Fibroblast of villous mesenchyme (primary cell): ENCODE data around the gene HSF5. TPM values are rescaled to one million over a fixed set of nuclear protein-coding genes. Genes with fewer than 3 reads are reported as not detected.

ENCODE experiments used
- DNase-seq: peaks from one replicate; pipeline ENCODE4 v3.0.0-alpha.2; 2010; ENCODE audit warnings: low read depth
- H3K4me3 ChIP-seq: 2 replicates; pipeline ENCODE4 v1.5.1; 2011; ENCODE audit warnings: low read depth, mild to moderate bottlenecking, low read length
- CTCF ChIP-seq: IDR thresholded peaks from 2 replicates; pipeline ENCODE4 v1.5.1; 2012; ENCODE audit warnings: low read depth, mild to moderate bottlenecking, low read length; ENCODE audit not compliant: insufficient read depth
- total RNA-seq: library from RNA; depleted of rRNA; stranded (reverse); fragments of >200 nt; gene quantifications from 2 replicates; pipeline ENCODE4 v1.2.3, GENCODE V29; 2012

HSF5 gene
- under 0.01 TPM in 1 of 2 replicates, not detected in the other for total RNA-seq

DNA sequence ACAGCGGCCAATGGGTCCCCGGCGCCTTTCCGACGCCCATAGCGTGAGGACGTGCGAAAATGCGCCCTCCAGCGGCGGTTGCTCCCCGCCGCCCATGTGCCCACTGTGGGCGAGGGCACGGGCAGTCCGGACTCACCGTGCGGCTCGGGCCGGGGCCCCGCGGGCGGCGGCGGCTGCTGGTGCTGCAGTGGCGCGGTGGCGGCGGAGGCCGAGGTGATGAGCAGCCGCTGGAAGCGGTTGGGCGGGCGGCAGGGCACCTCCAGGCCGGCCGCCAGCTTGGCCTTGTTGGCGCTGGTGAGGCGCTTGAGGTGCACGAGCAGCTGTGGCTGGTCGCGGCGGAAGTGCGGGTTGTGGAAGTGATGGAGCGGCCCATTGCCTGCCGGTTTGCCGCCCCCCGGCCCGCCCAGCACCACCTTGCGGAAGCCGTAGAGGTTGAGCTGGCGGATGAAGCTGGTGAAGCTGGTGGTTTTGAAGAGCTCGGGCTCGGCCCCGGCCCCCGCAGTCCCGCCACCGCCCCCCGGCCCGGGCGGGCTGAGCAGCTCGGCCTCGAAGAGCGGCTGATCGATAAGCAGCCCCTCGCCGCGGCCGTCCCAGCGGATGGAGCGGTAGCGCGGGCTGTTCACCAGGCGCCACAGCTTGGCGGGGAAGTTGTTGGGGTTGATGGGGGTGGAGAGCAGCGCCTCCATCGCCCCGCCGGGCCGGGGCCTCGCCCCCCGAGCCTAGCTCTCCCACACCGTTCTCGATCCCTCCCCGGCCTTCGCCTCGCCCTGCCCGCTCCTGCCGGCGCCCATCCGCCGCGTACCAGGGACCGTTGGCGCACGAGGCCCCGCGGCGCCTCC lies at the start of gene HSF5:
Gene HSF5 (minus strand): TSS at position 820 of the 839 bp plus-strand sequence. CDS start 134 bp downstream, at position 686.
- no peak within 1 kb of the TSS for H3K4me3 ChIP-seq
- TF ChIP-seq CTCF, result no peak
- no peak for DNase-seq

DNA sequence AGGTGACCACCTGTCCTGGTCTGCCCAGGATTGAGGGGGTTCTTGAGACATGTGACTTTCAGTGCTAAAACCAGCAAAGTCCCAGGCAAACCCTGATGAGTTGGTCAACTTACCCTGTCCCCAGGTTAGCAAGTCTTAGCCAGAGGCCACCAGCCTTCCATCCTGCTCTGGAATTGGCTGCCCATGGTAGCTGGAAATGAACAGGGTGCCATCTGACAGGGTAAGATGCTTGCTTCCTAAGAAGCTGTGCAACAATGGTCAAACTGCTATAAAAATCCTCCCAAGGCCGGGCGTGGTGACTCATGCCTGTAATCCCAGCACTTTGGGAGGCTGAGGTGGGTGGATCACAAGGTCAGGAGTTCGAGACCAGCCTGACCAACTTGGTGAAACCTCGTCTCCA lies 49.1 kb upstream of the HSF5 start:
- no peak for DNase-seq
- no peak overlapping the region for H3K4me3 ChIP-seq
- no peak for TF ChIP-seq CTCF

DNA sequence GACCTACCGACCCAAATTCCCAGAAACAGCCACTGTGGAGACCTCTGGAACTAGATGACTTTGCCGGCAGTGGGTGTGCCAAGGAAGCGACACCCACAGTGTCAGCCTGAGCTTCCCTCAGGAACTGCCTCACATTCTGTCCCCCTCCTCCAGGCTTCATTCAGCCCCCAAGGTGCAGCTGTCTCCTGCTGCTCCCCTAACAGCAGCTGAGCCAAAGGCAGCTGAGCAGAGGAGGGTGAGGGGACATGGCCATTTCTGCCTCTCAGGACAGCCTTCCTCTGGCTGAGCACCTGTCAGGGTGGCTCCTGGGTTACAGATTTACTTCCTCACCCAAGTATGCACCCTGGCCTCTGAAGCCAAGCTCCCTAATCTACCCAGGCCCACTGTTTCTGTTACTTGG lies 48.3 kb upstream of the HSF5 start:
- no peak overlapping the region for H3K4me3 ChIP-seq
- DNase-seq, result no peak

DNA sequence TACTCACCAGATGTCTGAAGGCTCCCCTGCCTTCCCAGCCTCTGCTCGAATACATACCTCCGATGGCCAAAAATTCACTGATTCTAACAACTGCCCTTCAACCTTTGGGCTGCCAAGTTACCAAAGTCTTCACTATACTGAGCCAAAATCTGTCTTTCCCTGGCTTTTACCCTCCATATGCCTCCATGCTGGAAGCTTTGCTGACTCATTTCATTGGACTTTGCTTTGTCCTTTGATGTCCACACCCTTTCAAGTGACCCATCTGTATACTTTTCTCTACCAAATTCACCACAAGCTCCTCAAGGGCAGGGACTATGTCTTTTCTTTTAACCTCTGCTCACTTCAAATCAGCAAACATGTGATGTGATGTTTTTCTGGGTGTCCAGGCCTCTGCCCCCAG lies 47.2 kb upstream of the HSF5 start:
- DNase-seq, result no peak
- no peak for TF ChIP-seq CTCF
- no peak overlapping the region for H3K4me3 ChIP-seq

More for the DNA sequence above, 48.3 kb upstream of the HSF5 start:
- TF ChIP-seq CTCF, result no peak

GRCh38 chr17:58534901-58535421 lies 46.8 kb upstream of the HSF5 start:
- no peak for TF ChIP-seq CTCF
- H3K4me3 ChIP-seq, result no peak overlapping the region
- peak; percentile 66 for DNase-seq

DNA sequence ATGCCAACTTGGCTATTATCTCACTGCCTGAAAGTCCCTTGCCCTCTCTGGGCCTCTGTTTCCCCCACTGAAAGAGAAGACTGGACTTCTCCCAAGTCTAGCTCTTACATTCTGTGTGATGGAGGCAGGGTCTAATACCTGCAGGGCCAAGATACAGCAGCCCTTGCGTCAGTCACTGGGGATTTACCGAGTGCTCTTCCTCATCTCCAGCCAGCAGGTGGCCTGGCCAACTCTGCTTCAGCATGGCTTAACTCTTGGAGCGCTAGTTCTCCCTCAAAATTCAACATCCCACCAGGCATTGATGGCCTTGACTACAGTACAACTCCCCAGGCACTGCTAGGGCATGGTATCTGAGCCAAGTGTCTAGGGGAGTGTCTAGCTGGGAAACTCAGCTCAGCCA lies 46.1 kb upstream of the HSF5 start:
- H3K4me3 ChIP-seq, result no peak overlapping the region
- no peak for DNase-seq
- TF ChIP-seq CTCF, result no peak
